NCI-H510A (cell line): Measurements from ENCODE around the gene DBN1.

Experiments used
- DNase-seq: peaks from one replicate; lab custom pipeline; 2025; lab: John Stamatoyannopoulos, UW

The DBN1 gene

DNA sequence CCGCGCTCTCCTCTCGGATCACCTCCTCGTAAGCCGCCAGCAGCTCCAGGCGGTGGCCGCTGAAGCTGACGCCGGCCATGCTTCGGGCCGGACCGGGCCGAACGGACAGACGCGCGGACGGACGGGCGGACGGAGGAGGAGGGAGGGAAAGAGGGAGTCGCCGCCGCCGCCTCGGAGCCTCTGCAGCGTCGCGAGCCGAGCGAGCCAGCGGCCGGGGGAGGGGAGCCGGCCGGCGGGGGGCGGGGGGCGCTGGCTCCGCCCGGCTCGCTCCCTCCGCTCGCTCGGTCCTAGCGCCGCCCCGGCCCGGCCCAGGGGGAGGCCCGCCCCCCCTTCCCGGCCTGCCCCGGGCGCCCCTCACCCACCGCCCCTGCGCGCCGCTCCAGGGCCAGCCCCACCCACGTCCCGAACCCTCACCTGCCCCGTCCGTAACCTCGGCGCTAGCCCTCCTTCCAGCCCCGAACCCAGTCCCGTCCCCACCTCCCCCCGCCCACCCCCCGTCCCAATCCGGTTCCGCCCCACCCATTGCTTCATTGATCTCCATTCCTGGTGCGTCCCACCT lies at the start of gene DBN1:
Gene DBN1, minus strand, starts transcription at position 192 of the 559 bp plus-strand sequence. Its CDS starts 113 bp downstream, at position 79.
- peak; percentile 43 for DNase-seq

GRCh38 chr5:177520916-177521513 lies 47.6 kb upstream of the DBN1 start:
- DNase-seq = no peak

DNA sequence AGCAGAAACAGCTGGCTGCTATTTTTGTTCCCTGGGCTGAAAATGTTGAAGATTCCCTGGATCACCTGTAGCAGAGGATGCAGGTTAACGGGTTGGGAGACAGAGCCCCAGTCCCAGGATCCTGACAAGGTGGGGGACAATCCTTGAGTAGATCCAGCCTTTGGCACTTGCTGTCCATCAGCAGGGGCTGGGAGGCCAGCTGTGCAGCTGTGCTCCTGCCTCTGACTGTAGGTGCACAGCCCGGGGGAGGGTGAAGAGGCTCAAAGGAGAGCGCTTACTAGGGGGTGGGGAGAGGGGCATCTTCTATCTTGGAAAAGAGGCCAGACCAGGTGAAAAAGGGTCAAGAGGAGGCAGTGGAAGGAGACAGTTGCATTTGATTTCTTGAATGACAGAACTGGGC lies 46.8 kb upstream of the DBN1 start:
- DNase-seq = no peak

- no peak for DNase-seq
Measured at GRCh38 chr5:177519463-177520235, 46.2 kb upstream of the DBN1 start.

DNA sequence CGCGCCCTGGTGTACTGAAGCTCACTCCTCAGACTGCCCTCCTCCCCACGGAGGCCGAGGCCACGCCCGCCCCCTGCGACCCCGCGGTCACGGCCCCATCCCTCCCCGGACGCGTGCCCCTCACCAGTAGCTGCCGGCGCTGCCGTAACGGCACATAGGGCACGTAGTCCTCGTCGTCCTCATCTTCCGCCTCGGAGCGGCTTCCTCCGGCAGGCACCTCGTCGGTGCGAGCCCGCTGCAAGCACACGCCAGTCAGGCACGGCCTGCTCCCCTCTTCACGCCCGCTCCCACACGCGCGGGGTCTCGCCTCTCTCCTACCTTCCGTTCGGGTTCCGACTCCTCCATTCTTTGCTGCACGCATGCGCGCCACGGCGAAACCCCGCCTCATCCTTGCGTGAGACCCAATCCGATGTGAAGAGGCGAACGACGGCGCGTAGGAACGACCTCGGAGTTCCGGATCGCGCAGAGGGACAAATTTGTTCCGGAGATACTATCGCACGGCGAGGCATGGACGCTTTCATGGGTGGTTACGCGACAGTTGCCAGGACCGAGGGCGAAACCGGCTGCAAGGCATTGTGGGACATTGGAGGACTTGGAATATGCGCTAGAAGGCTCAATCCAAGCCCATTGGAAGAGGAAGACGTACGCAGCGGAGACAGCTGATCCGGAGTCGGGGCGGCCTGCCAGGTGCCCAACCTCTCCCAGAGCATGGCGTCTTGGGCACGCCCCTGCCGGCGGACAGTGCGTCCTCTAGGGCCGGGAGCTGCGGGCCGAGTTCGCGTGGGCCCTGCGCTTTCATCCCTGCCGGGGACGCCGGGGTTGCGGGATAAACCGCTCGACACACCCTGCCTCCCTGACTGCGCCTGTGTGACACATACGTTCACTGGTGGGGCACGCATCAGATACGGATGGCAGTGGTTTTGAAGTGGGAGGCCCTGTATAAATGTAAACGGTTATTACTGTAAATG lies 43.5 kb upstream of the DBN1 start, which contains the start of gene DDX41:
Gene DDX41, minus strand, starts transcription at position 361 of the 968 bp plus-strand sequence. Its CDS starts 16 bp downstream, at position 345.
- peak; percentile 87 for DNase-seq

DNA sequence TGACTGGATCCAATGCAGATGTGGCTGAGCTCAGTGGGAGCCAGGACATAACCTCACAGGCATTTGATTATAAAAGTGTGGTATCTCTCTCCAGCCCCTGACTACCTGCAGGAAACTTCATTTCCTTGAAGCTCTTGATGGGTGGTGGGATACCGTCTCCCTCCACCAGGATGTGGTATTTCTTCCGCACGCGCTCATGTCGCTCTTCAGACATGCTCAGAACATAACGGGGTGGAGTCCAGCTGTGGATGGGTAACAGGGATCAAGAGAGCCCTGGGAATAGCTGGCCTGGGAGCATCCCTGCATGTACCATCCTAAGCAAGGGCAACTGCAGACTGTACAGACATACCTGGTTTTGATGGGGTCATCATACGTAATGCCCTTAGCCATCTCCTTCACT lies 42.1 kb upstream of the DBN1 start:
- DNase-seq = no peak

DNA sequence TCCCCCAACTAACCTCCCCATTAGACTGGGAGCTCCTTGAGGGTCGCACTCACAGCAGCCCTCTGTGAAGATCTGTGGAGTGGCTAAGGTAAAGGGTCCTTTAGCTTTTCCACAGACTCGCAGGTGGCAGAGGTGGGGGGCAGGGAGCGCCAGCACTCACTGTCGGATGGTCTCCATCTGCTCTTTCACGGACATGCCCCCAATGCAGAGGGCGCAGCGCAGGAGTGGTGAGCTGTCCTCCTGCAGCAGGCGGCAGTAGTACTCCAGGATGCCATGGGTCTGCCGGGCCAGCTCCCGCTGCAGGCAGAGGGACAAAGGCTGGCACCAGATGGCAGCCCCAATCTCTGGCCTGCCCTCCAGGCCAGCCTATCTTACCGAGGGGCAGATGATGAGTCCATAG lies 41.1 kb upstream of the DBN1 start:
- DNase-seq = no peak

- no peak for DNase-seq
Measured at GRCh38 chr5:177513500-177513899, 40.1 kb upstream of the DBN1 start.

GRCh38 chr5:177512736-177513380 lies 39.4 kb upstream of the DBN1 start:
- no peak for DNase-seq

DNA sequence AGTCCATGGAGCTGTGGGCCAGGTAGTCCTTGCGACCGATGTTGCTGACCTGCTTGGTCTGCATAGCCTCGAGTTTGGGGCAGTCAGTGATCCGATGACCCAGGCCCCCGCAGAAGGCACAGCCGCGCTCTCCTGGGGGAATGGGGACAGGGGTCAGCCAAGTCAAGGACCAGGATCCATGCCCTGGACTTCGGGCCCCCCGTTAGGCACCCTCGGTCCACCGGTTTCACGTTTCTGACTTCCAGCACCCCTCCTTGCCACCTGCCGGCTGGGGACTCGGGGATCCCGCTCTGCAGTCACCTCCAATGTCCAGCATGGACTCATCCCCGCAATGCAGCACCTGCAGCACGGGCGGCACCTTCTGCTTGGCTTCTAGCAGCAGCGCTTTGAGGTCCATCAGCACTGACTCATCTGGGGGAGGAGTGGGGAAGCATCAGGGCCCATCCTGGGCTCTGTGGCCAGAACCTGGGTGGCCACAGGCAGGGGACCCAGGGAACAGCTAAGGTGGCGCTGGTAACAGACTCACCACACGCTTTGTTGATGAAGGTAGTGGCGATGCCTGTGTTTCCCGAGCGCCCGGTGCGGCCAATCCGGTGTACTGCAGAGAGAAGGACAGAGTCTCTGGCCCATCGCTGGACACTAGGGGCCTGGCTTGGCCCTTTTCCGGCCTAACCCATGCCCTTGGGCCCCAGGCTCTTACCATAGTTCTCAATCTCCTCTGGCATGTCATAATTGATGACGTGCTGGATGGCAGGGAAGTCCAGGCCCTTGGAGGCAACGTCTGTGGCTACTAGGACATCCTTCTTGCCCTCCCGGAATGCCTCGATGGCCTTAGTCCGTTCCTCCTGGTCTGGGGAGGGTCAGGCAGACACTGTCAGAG lies 38.6 kb upstream of the DBN1 start:
- DNase-seq = no peak

GRCh38 chr5:177511181-177511580 lies 37.7 kb upstream of the DBN1 start:
- no peak for DNase-seq

- no peak for DNase-seq
Measured at GRCh38 chr5:177510567-177511053, 37.2 kb upstream of the DBN1 start.

- no peak for DNase-seq
Measured at GRCh38 chr5:177509991-177510566, 36.6 kb upstream of the DBN1 start.

DNA sequence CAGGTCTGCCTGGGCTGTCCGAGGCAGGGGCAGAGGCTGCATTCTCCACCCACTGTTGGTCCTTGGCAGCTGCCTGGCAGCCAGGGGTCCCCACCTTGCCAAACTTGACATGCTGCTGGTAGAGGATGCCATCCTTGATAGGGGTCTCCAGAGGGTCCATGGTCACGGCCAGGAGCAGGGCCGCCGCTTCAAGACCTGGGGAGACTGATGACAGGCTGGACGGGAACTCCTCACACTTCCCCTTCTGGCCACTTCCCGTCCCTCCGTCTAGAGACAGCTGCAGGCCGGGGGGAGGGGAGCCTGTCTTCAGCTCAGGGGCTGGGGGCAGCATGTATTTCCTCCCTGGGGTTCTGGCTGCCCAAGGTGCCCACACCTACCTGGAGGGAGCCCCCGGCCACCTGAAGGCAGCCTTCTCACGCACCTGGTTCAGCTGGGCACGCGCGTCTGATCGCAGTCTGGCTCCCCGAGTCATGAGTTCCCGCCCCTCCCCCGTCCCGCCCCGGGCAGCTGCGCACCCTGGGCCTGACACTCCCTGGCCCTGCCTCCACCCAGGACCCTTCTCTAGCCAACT lies 36.0 kb upstream of the DBN1 start, which contains the start of gene DOK3:
Gene DOK3, minus strand, starts transcription at position 446 of the 571 bp plus-strand sequence. Its CDS starts 286 bp downstream, at position 160.
- no peak for DNase-seq

- no peak for DNase-seq
Measured at GRCh38 chr5:177508837-177509236, 35.4 kb upstream of the DBN1 start.

- DNase-seq = no peak
Measured at GRCh38 chr5:177508221-177508611, 34.8 kb upstream of the DBN1 start.

GRCh38 chr5:177507596-177508220 lies 34.3 kb upstream of the DBN1 start:
- DNase-seq = no peak

DNA sequence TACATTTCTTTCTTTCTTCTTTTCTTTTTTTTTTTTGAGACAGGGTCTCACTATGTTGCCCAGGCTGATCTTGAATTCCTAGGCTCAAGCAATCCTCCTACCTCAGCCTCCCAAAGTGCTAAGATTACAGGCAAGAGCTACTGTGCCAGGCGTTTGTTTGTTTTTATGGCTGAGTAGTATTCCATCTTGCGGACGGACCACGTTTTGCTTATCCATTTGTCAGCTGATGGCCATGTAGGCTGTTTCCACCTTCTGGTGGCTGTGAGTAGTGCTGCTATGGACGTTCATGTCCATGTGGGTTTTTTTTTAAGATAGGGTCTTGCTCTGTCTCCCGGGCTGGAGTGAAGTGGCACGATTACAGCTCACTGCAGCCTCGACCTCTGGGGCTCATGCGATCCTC lies 33.7 kb upstream of the DBN1 start:
- DNase-seq = no peak

DNA sequence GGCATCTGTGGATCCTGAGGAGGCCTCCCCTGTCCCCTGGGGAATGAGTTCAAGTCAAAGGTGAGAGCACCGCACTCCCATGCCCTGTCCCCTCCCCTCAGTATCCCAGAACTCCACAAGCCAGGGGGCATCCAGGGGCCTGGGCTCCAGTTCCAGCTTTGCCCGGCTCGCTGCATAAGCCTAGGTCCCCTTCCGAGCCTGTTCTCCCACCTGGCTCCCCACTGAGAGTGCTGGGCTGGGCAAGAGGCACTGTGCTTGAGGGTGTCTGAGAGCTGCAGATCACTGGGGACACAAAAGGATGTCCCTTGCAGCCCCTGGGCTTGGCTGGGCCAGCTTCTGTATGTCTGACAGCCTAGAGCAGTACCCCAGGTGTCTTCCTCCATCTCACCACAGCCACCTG lies 31.6 kb upstream of the DBN1 start:
- no peak for DNase-seq
